A549 (cell line): ENCODE results near the gene HSPB7.

Experiments
- BHLHE40 ChIP-seq: IDR thresholded peaks from 2 replicates; pipeline ENCODE4 v1.6.1; 2012; ENCODE audit warnings: low read depth, low read length, inconsistent platforms
- CBX2 ChIP-seq: fragments of 200-600 bp; sonication (generic); IDR thresholded peaks from 2 replicates; pipeline ENCODE4 v1.6.1; 2016; ENCODE audit warnings: low read depth, mild to moderate bottlenecking, borderline replicate concordance
- CEBPB ChIP-seq, 2 experiments: fragments of >200 bp in 1 of 2; sonication (Bioruptor Twin) in 1 of 2; formaldehyde crosslinking in 1 of 2; IDR thresholded peaks; 2 replicates each; pipeline ENCODE4 v1.6.1; 2012 to 2016
- EP300 ChIP-seq, 2 experiments: fragments of >200 bp; sonication (Bioruptor Twin); formaldehyde crosslinking; IDR thresholded peaks; 2 replicates in 1 of 2; 3 replicates in 1 of 2; pipeline ENCODE4 v1.6.1; 2016 to 2017
- FOXS1 ChIP-seq: fragments of 250-450 bp; sonication (Bioruptor Pico); IDR thresholded peaks from 2 replicates; pipeline ENCODE4 v1.5.0; 2020; ENCODE audit warnings: mild to moderate bottlenecking, moderate library complexity
- HDAC2 ChIP-seq: fragments of 200-600 bp; sonication (generic); IDR thresholded peaks from 2 replicates; pipeline ENCODE4 v1.6.1; 2016
- POLR2A ChIP-seq: IDR thresholded peaks from 2 replicates; pipeline ENCODE4 v1.6.1; 2012; ENCODE audit warnings: mild to moderate bottlenecking, low read length
- RCOR1 ChIP-seq: fragments of 150-350 bp; IDR thresholded peaks from 2 replicates; pipeline ENCODE4 v1.6.1; 2014; ENCODE audit warnings: antibody characterized with exemption, low read length, low read depth
- RFX5 ChIP-seq: fragments of 450-650 bp; IDR thresholded peaks from 2 replicates; pipeline ENCODE4 v1.7.1; 2014; ENCODE audit warnings: antibody characterized with exemption, mild to moderate bottlenecking, moderate library complexity
- ZSCAN20 ChIP-seq: fragments of 250-450 bp; sonication (Bioruptor Pico); IDR thresholded peaks from 2 replicates; pipeline ENCODE4 v1.8.0; 2022; ENCODE audit warnings: mild to moderate bottlenecking, moderate library complexity
- TF ChIP-seq, protein P1 (sequence below): fragments of >200 bp; sonication (Bioruptor Twin); formaldehyde crosslinking; IDR thresholded peaks from 3 replicates; pipeline ENCODE4 v1.5.1; 2016
- TF ChIP-seq, protein P2 (sequence below): IDR thresholded peaks from 2 replicates; pipeline ENCODE4 v1.6.1; 2012
- TF ChIP-seq, protein P3 (sequence below): fragments of 450-650 bp; IDR thresholded peaks from 2 replicates; pipeline ENCODE4 v1.6.1; 2014; ENCODE audit warnings: antibody characterized with exemption
- TF ChIP-seq, protein P4 (sequence below): fragments of 200-600 bp; sonication (generic); IDR thresholded peaks from 2 replicates; pipeline ENCODE4 v1.6.1; 2016; ENCODE audit warnings: antibody characterized with exemption, mild to moderate bottlenecking, moderate library complexity

DNA sequence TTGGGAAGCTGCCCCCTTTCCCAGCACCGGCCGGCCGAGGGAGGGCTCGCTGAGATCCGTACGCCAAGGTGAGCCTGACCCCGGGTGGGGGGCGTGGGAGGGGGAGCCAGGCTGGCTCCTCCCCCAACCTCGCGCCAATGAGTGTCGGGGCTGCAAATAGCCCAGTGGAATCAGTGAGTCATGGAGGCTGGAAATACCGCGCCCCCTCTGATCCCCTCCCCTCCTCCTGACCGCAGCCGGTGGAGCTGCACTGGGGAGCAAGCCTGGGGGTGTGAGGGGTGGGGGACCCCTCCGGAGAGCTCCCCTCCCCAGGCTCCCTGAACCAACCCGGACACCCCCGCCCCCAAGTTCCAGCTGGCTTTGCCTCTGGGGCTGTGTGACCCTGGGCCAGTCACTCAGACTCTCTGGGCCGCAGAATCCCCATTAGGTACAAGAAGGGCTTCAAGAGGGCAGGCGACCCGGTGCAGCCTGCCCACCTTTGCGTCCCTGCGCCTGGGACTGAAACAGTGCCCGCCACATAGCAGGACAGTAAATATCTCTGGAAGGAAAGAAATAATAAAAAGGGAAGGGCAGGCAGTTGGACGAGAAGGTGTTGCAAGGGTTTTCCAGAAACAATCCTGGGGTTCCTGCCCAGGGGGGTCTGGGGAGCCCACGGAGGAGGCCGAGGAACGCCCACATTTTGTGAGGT, 4.5 kb downstream of the HSPB7 start:
- TF ChIP-seq, protein P1, sequence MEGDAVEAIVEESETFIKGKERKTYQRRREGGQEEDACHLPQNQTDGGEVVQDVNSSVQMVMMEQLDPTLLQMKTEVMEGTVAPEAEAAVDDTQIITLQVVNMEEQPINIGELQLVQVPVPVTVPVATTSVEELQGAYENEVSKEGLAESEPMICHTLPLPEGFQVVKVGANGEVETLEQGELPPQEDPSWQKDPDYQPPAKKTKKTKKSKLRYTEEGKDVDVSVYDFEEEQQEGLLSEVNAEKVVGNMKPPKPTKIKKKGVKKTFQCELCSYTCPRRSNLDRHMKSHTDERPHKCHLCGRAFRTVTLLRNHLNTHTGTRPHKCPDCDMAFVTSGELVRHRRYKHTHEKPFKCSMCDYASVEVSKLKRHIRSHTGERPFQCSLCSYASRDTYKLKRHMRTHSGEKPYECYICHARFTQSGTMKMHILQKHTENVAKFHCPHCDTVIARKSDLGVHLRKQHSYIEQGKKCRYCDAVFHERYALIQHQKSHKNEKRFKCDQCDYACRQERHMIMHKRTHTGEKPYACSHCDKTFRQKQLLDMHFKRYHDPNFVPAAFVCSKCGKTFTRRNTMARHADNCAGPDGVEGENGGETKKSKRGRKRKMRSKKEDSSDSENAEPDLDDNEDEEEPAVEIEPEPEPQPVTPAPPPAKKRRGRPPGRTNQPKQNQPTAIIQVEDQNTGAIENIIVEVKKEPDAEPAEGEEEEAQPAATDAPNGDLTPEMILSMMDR, result no peak
- TF ChIP-seq, protein P2, sequence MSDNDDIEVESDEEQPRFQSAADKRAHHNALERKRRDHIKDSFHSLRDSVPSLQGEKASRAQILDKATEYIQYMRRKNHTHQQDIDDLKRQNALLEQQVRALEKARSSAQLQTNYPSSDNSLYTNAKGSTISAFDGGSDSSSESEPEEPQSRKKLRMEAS, result no peak
- no peak for TF ChIP-seq POLR2A
- TF ChIP-seq, protein P3, sequence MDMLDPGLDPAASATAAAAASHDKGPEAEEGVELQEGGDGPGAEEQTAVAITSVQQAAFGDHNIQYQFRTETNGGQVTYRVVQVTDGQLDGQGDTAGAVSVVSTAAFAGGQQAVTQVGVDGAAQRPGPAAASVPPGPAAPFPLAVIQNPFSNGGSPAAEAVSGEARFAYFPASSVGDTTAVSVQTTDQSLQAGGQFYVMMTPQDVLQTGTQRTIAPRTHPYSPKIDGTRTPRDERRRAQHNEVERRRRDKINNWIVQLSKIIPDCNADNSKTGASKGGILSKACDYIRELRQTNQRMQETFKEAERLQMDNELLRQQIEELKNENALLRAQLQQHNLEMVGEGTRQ, result no peak
- no peak for TF ChIP-seq RFX5
- no peak for TF ChIP-seq RCOR1
- no peak for TF ChIP-seq HDAC2
- TF ChIP-seq, protein P4, sequence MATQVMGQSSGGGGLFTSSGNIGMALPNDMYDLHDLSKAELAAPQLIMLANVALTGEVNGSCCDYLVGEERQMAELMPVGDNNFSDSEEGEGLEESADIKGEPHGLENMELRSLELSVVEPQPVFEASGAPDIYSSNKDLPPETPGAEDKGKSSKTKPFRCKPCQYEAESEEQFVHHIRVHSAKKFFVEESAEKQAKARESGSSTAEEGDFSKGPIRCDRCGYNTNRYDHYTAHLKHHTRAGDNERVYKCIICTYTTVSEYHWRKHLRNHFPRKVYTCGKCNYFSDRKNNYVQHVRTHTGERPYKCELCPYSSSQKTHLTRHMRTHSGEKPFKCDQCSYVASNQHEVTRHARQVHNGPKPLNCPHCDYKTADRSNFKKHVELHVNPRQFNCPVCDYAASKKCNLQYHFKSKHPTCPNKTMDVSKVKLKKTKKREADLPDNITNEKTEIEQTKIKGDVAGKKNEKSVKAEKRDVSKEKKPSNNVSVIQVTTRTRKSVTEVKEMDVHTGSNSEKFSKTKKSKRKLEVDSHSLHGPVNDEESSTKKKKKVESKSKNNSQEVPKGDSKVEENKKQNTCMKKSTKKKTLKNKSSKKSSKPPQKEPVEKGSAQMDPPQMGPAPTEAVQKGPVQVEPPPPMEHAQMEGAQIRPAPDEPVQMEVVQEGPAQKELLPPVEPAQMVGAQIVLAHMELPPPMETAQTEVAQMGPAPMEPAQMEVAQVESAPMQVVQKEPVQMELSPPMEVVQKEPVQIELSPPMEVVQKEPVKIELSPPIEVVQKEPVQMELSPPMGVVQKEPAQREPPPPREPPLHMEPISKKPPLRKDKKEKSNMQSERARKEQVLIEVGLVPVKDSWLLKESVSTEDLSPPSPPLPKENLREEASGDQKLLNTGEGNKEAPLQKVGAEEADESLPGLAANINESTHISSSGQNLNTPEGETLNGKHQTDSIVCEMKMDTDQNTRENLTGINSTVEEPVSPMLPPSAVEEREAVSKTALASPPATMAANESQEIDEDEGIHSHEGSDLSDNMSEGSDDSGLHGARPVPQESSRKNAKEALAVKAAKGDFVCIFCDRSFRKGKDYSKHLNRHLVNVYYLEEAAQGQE, result no peak
- no peak for TF ChIP-seq BHLHE40
- TF ChIP-seq ZSCAN20 (CRISPR knock-in tag), result no peak
- TF ChIP-seq CEBPB (IDR thresholded peaks at IDR 0.05), result no peak
- no peak for TF ChIP-seq CBX2
- TF ChIP-seq FOXS1, result no peak
- TF ChIP-seq EP300 (IDR thresholded peaks at IDR 0.05), result no peak
